Activated CD4-positive, alpha-beta T cell treated with anti-CD3 and anti-CD28 coated beads, Interleukin-2, amount 10 ng/mL, durations not matched to agents 7 days and 5 days (primary cell): ENCODE measurements around the gene TWF2. TPM values are rescaled to one million over a fixed set of nuclear protein-coding genes. Genes with fewer than 3 reads are reported as not detected.
A peak's percentile ranks its signal among the peaks of the same experiment; 100 is the strongest.

Experiments
- CTCF ChIA-PET: fragments of 350-600 bp; sonication (Branson Sonifier 250); formaldehyde crosslinking; loops from one replicate; lab custom pipeline; 2021; ENCODE audit warnings: antibody characterized with exemption; lab: Charles Lee
- POLR2A ChIA-PET: fragments of 350-600 bp; sonication (Branson Sonifier 250); formaldehyde crosslinking; loops from one replicate; lab custom pipeline; 2021; ENCODE audit warnings: antibody characterized with exemption; lab: Charles Lee
- DNase-seq: peaks from one replicate; pipeline ENCODE4 v3.0.0-alpha.2; 2020
- H3K27ac Mint-ChIP-seq: one replicate; pipeline ENCODE4 v1.8.0; 2021; ENCODE audit warnings: mild to moderate bottlenecking, moderate library complexity, mixed read lengths
- H3K27me3 Mint-ChIP-seq: one replicate; pipeline ENCODE4 v1.8.0; 2021; ENCODE audit warnings: mixed read lengths
- H3K36me3 Mint-ChIP-seq: one replicate; pipeline ENCODE4 v1.8.0; 2021; ENCODE audit warnings: low read depth, mixed read lengths
- H3K4me1 Mint-ChIP-seq: one replicate; pipeline ENCODE4 v1.8.0; 2021; ENCODE audit warnings: mixed read lengths
- H3K4me3 Mint-ChIP-seq: one replicate; pipeline ENCODE4 v1.8.0; 2021; ENCODE audit warnings: mild to moderate bottlenecking, moderate library complexity, mixed read lengths
- H3K9me3 Mint-ChIP-seq: one replicate; pipeline ENCODE4 v1.8.0; 2021; ENCODE audit warnings: mixed read lengths
- total RNA-seq, 2 experiments: library from RNA; stranded (reverse); gene quantifications; one replicate each; pipeline ENCODE4 v1.2.3, GENCODE V29; 2021

Gene TWF2
- total RNA-seq, 2 experiments from 2014 or later = 117 to 119 TPM

DNA sequence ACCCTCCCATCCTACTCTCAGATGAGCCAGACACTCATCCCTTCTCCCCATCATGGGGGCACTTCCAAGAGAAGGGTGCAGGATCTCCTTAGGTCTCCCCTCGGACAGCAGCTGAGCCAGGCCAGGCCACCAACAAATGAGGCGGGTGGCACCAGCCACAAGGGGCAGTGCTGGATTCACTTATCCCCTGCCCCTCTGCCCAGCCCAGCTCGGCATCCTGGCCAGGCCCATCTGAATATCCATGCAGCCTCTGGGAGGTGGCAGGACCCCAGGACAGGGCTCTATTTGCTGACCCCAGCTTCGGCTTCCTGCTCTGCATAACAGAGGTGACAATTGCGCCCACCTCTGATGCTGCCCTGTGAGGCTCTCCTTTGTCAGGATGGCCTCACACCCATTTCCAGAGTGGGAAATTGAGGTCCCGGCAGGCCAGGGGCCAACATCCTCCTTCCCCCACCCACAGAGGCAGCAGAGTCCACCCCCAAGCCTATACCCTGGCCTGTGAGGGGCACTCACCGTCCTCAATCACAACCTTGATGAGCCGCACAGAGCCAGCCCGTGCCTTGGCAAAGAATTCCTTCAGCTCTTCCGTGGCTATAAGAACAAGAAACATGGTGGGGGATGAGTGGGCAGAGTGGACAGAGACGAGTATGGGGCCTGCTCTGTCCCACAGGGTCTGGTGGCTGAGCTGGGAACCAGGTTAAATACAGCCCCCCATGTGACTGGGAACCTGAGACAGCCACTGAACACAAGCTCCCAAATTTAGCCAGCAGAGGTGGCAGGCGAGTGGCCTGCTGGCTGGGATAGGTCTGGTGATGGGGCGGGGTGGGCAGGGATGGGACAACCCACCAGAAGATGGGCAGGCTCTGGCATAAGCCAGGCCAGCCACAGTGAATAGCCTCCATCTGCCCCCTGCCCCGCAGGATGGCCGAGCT lies 4.2 kb downstream of the TWF2 start:
- ChIA-PET CTCF (interaction anchor here (0.8 to 9.6 kb wide), 8 partner anchors 8 to 177 kb away, joined by 3 to 84 read pairs (median 6); partner anchors contain the start of genes TLR9 and WDR82), POLR2A (no interaction called here)
- Mint-ChIP-seq H3K9me3 (no peaks in the 10 kb centered on the region), H3K36me3 (peaks cover 53% of the 10 kb centered on the region), H3K4me3 (no peak overlapping the region), H3K27ac (no peak overlapping the region), H3K4me1 (peaks cover 70% of the 10 kb centered on the region), H3K27me3 (no peaks in the 10 kb centered on the region)
- DNase-seq = no peak

DNA sequence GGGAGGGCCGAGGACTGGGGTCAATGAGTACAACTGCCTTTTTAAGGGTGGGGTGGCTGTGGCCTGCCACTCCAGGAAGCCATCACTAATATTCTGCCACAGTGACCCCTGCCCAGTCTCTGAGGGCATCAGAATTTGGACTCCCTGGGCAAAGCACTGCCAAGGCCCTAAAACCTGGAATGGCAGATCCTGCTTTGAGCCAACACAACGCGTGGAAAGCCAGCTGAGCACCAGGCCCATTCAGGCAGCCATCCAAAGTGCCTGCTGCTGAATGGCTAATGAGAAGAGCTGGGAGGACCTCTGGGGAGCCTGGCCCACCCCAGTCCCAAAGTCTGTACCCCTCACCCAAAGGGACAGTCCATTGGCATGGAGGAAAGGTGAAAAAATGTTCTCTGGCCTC lies 5.0 kb downstream of the TWF2 start:
- H3K36me3 Mint-ChIP-seq = peaks cover 55% of the 10 kb centered on the region
- peak overlapping the region; percentile 57 for H3K27ac Mint-ChIP-seq

DNA sequence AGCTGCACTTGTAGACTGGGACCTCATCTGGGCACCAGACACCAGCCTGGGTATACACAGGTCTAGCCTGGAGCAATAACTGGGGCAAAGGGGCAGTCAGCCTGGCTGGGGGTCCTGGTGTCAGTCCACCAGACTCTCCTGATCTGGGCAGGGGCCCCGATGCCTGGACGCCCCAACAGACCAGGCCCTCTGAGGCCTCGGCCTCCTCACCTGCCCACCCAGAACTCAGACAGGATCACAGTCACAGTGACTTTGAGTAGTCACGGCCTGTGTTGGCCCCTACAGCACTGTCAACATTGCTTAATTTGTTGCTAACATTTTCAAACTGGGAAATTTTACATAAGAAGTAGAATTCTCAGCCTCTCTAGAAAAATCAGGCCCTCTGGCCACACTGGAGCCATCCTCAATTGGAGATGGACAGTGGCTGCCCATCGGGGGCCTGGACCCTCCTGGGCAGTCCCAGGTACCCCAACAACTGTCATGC lies 5.8 kb downstream of the TWF2 start:
- Mint-ChIP-seq H3K27ac (peak overlapping the region; percentile 25), H3K36me3 (peaks cover 52% of the 10 kb centered on the region), H3K4me3 (no peak overlapping the region), H3K9me3 (no peaks in the 10 kb centered on the region), H3K4me1 (peaks cover 63% of the 10 kb centered on the region), H3K27me3 (no peaks in the 10 kb centered on the region)
- DNase-seq = no peak
- ChIA-PET CTCF (interaction anchor here (1.5 to 5.3 kb wide), 10 partner anchors 13 to 215 kb away, joined by 5 to 81 read pairs (median 12); partner anchors contain the start of genes GLYCTK and WDR82), POLR2A (no interaction called here)

More for the DNA sequence above, 5.0 kb downstream of the TWF2 start:
- Mint-ChIP-seq H3K4me3 (no peak overlapping the region), H3K9me3 (no peaks in the 10 kb centered on the region), H3K4me1 (peaks cover 67% of the 10 kb centered on the region), H3K27me3 (no peaks in the 10 kb centered on the region)
- DNase-seq = no peak
- CTCF ChIA-PET = interaction anchor here (0.8 to 9.6 kb wide), 7 partner anchors 9 to 104 kb away, joined by 3 to 84 read pairs (median 9); partner anchors contain the start of genes TLR9 and WDR82
- POLR2A ChIA-PET = no interaction called here

- peak; percentile 49 for DNase-seq
- peaks cover 51% of the 10 kb centered on the region for H3K36me3 Mint-ChIP-seq
- H3K27me3 Mint-ChIP-seq = no peaks in the 10 kb centered on the region
- peaks cover 60% of the 10 kb centered on the region for H3K4me1 Mint-ChIP-seq
- ChIA-PET POLR2A (interaction anchor here (0.6 kb wide), 1 partner anchor 117 kb away, joined by 3 read pairs; no protein-coding TSS in a partner anchor), CTCF (interaction anchor here (0.9 to 5.3 kb wide), 18 partner anchors 10 to 216 kb away, joined by 3 to 81 read pairs (median 8); partner anchors contain the start of genes GLYCTK and WDR82)
- H3K4me3 Mint-ChIP-seq = no peak overlapping the region
- H3K9me3 Mint-ChIP-seq = no peaks in the 10 kb centered on the region
- H3K27ac Mint-ChIP-seq = peak overlapping the region; percentile 66
Measured at GRCh38 chr3:52232279-52233107, 6.5 kb downstream of the TWF2 start.

DNA sequence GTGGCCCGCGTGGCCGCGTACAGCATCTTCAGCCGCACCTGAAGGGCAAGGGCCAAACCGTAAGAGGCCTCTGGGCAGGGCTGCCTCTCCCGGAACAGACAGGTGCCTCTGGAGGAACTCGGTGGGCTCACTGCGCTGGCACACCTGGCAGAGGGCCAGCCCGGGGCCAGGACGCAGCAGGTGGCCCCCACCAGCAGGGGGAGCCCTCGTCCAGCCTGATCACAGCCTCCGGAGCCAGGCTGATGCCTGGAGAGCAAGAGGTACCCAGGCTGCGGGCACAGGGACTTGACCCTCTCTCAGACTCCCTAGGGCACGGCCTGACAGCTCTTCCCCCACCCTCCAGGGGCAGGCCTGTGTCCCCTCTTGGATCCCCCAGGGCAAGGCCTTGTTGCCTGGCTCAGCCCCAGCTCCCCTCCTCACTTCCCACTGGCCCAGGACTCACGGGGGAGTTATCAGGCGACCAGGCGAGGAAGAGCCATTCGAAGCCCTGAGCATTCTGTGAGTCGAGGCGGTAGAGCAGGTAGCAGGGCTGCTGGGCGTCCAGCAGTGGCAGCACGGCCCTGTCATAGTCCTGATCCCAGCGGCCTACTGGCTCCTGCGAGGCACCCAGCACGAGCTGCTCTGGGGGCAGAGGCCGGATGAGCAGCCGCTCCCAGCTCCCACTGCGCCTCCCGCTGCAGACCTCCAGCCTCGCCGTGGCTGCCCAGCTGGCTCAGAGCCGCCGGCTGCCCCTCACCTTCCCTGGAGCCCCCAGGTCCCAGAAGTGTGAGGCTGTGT lies 7.3 kb downstream of the TWF2 start:
- ChIA-PET POLR2A (interaction anchor here (0.6 kb wide), 1 partner anchor 117 kb away, joined by 3 read pairs; no protein-coding TSS in a partner anchor), CTCF (interaction anchor here (0.7 to 5.3 kb wide), 29 partner anchors 10 to 216 kb away, joined by 3 to 81 read pairs (median 5); partner anchors contain the start of genes GLYCTK and WDR82)
- Mint-ChIP-seq H3K4me1 (peaks cover 58% of the 10 kb centered on the region), H3K4me3 (peak overlapping the region; percentile 6), H3K27ac (peak overlapping the region; percentile 66), H3K27me3 (no peaks in the 10 kb centered on the region), H3K36me3 (peaks cover 55% of the 10 kb centered on the region), H3K9me3 (no peaks in the 10 kb centered on the region)
- DNase-seq = peak; percentile 78

DNA sequence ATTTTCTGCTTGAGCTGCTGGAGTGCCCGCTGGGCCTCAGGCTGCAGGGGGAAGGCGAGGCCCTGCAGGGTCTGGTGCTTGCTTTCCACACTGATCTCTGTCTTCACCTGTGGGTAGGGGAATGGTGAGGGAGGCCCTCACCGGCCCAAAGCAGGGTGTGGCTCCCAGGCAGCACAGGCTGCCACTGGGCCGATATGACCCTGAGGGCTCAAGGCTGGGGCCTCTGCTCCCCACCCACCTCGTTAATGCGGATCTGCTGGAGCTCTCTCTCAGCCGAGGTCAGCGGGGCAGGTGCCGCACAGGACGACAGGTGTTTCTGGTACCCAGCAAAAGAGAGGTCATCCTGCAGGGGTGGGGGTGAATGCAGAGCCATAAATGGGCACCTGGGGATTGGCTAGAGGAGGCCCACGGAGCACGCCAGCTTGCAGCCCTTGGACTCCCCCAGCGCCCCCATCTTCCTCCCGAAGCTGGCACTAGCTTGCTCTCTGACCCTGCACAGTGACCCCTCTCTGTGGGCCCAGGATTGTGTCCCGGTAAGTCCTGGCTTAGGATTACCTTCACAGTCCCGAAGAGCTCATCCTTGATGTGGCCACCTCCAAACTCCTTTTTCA lies 8.0 kb downstream of the TWF2 start:
- H3K27ac Mint-ChIP-seq = no peak overlapping the region
- CTCF ChIA-PET = interaction anchor here (0.7 to 5.3 kb wide), 27 partner anchors 10 to 154 kb away, joined by 3 to 81 read pairs (median 5); partner anchors contain the start of genes GLYCTK and WDR82
- H3K4me1 Mint-ChIP-seq = peaks cover 58% of the 10 kb centered on the region
- peaks cover 53% of the 10 kb centered on the region for H3K36me3 Mint-ChIP-seq
- DNase-seq = no peak
- H3K9me3 Mint-ChIP-seq = no peaks in the 10 kb centered on the region
- POLR2A ChIA-PET = no interaction called here
- H3K27me3 Mint-ChIP-seq = no peaks in the 10 kb centered on the region
- H3K4me3 Mint-ChIP-seq = no peak overlapping the region

DNA sequence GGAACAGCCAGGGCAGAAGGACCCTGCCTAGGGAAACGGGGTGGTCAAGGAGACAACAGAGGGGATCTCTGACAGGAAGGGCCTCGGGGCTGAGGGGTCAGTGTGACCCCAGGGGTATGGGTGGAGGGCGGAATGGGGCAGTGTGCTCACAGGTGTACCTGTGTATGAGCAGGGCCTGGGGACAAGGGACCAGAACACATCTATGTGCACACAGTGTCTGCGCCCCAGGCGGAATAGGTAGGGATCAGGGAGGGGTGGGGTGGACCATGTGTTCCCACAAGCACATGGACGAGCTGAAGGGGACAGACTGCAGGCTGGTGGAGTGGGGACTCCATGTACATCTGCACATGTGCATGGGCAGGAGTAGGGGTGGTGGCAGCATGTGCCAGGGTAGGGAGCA lies 8.5 kb downstream of the TWF2 start:
- Mint-ChIP-seq H3K4me1 (peaks cover 58% of the 10 kb centered on the region), H3K27me3 (no peaks in the 10 kb centered on the region), H3K4me3 (no peak overlapping the region), H3K9me3 (no peaks in the 10 kb centered on the region), H3K36me3 (peaks cover 48% of the 10 kb centered on the region), H3K27ac (peak overlapping the region; percentile 77)
- DNase-seq = no peak
- POLR2A ChIA-PET = no interaction called here
- CTCF ChIA-PET = interaction anchor here (0.9 to 5.3 kb wide), 12 partner anchors 10 to 154 kb away, joined by 3 to 81 read pairs (median 7); partner anchors contain the start of genes GLYCTK and WDR82

DNA sequence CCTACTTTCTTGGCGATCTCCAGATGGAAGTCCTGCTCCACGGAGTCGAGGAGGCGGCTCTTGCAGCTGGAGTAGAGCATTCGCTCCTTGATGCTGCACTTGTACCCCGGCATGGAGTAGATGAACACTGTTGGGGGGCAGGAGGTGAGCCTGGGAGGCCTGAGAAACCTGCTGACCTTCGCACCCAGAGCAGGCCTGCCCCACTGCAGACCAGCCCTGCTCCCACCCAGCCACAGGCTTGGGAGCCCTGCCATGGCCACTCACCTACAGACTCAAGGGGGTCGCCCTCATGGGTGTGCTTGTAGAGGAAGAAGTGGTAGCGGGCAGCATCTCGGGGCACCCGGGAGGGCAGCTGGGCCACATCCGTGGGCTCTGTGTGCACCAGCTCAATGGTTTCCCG lies 9.3 kb downstream of the TWF2 start:
- H3K4me1 Mint-ChIP-seq = peaks cover 58% of the 10 kb centered on the region
- no peaks in the 10 kb centered on the region for H3K27me3 Mint-ChIP-seq
- no peaks in the 10 kb centered on the region for H3K9me3 Mint-ChIP-seq
- CTCF ChIA-PET = interaction anchor here (3.7 to 5.3 kb wide), 2 partner anchors 9 to 109 kb away, joined by 41 to 81 read pairs; no protein-coding TSS in a partner anchor
- no peak for DNase-seq
- peaks cover 45% of the 10 kb centered on the region for H3K36me3 Mint-ChIP-seq
- no peak overlapping the region for H3K27ac Mint-ChIP-seq
- no peak overlapping the region for H3K4me3 Mint-ChIP-seq
- POLR2A ChIA-PET = no interaction called here

- Mint-ChIP-seq H3K27ac (no peak overlapping the region), H3K36me3 (peaks cover 42% of the 10 kb centered on the region), H3K4me1 (peaks cover 60% of the 10 kb centered on the region), H3K27me3 (no peaks in the 10 kb centered on the region), H3K4me3 (no peak overlapping the region), H3K9me3 (no peaks in the 10 kb centered on the region)
- POLR2A ChIA-PET = no interaction called here
- CTCF ChIA-PET = interaction anchor here (0.6 to 5.3 kb wide), 2 partner anchors 8 to 184 kb away, joined by 4 to 81 read pairs; no protein-coding TSS in a partner anchor
- no peak for DNase-seq
Measured at GRCh38 chr3:52228751-52229291, 10.1 kb downstream of the TWF2 start.

GRCh38 chr3:52228266-52228665 lies 10.7 kb downstream of the TWF2 start:
- Mint-ChIP-seq H3K4me3 (no peak overlapping the region), H3K27me3 (no peaks in the 10 kb centered on the region), H3K4me1 (peaks cover 60% of the 10 kb centered on the region), H3K27ac (peak overlapping the region; percentile 36), H3K36me3 (peaks cover 41% of the 10 kb centered on the region), H3K9me3 (no peaks in the 10 kb centered on the region)
- ChIA-PET POLR2A (no interaction called here), CTCF (interaction anchor here (0.6 to 5.3 kb wide), 2 partner anchors 8 to 184 kb away, joined by 4 to 81 read pairs; no protein-coding TSS in a partner anchor)
- DNase-seq = no peak

DNA sequence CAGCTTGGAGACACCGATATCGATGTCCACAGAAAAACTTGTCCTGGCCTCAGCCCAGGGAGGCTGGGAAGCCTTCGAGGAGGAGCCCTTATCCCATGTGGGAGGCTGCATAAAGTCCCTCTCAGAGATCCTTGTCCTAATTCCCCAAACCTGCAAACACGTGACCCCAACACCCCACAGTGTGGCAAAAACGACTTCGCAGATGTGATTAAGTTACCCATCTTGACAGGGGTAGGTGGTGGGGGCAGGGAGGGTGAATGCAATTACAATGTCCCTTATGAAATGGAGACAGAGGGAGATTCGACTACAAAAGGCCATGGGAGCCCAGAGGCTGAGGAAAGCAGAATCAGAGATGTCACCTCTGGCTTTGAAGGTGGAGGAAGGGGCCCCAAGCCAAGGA lies 11.2 kb downstream of the TWF2 start:
- CTCF ChIA-PET = interaction anchor here (1.6 kb wide), 1 partner anchor 10 kb away, joined by 4 read pairs; no protein-coding TSS in a partner anchor
- Mint-ChIP-seq H3K4me3 (no peak overlapping the region), H3K36me3 (peaks cover 40% of the 10 kb centered on the region), H3K9me3 (no peaks in the 10 kb centered on the region), H3K4me1 (peaks cover 60% of the 10 kb centered on the region), H3K27me3 (no peaks in the 10 kb centered on the region), H3K27ac (peak overlapping the region; percentile 57)
- POLR2A ChIA-PET = no interaction called here
- DNase-seq = no peak
